ENCODE measurements around the gene CAMK4. TPM values are rescaled to one million over a fixed set of nuclear protein-coding genes. Genes with fewer than 3 reads are reported as not detected.

CAMK4 gene
- total RNA-seq, 1 donor from 2014 or later, result 5.1 TPM

- DNase-seq (ENCODE audit: low read depth), result no peak
Observed at GRCh38 chr5:111411301-111411700, 187.1 kb downstream of the CAMK4 start.

GRCh38 chr5:111412593-111412992 is 188.4 kb downstream of the CAMK4 start:
- TF ChIP-seq, protein P1, sequence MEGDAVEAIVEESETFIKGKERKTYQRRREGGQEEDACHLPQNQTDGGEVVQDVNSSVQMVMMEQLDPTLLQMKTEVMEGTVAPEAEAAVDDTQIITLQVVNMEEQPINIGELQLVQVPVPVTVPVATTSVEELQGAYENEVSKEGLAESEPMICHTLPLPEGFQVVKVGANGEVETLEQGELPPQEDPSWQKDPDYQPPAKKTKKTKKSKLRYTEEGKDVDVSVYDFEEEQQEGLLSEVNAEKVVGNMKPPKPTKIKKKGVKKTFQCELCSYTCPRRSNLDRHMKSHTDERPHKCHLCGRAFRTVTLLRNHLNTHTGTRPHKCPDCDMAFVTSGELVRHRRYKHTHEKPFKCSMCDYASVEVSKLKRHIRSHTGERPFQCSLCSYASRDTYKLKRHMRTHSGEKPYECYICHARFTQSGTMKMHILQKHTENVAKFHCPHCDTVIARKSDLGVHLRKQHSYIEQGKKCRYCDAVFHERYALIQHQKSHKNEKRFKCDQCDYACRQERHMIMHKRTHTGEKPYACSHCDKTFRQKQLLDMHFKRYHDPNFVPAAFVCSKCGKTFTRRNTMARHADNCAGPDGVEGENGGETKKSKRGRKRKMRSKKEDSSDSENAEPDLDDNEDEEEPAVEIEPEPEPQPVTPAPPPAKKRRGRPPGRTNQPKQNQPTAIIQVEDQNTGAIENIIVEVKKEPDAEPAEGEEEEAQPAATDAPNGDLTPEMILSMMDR (conservative IDR thresholded peaks at IDR 0.05; ENCODE audit: low read depth, low read length), result no peak
- DNase-seq (ENCODE audit: low read depth), result no peak
- no peak overlapping the region for H3K4me3 ChIP-seq (ENCODE audit: low read depth, low read length)

More at GRCh38 chr5:111411301-111411700, 187.1 kb downstream of the CAMK4 start:
- no peak overlapping the region for H3K4me3 ChIP-seq (ENCODE audit: low read depth, low read length)
- TF ChIP-seq, protein P1 (conservative IDR thresholded peaks at IDR 0.05; ENCODE audit: low read depth, low read length), result no peak

DNA sequence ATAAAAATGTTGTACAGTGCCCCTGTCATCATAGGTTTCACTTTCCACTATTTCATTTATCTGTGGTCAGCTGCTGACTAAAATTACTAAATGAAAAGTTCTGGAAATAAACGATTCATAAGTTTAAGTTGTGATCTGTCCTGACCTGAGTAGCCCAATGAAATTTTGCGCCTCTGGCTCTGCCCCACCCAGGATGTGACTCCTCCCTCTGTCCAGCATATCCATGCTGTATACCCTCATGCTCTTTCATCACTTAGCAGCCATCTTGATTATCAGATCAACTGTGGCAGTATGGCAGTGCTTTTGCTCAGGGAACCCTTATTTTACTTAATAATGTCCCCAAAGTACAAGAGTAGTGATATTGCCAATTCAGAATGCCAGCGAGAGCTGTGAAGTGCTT is 190.9 kb downstream of the CAMK4 start:
- DNase-seq (ENCODE audit: low read depth), result no peak
- TF ChIP-seq, protein P1 (conservative IDR thresholded peaks at IDR 0.05; ENCODE audit: low read depth, low read length), result no peak

DNA sequence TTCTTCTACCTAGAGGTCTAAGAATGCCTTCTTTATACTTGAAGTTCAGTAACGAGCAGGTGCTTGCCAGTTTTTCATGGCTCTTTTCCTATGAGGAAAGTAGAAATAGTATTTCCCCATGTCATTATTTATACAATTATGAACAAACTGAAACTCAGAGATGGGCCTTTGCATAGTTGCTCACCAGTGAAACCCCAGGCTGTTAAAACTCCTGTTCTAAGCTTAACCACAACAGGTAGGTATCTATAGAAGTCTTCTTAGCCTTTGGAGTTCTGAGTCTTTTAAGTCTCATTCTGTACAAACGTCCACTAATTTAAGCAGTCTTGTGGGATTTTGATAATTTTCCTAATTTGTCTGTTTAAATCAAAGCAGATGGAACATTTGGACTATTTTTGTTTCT is 198.1 kb downstream of the CAMK4 start:
- H3K4me3 ChIP-seq (ENCODE audit: low read depth, low read length), result no peak overlapping the region
- TF ChIP-seq, protein P1 (conservative IDR thresholded peaks at IDR 0.05; ENCODE audit: low read depth, low read length), result no peak
- no peak for DNase-seq (ENCODE audit: low read depth)

More for the DNA sequence above, 190.9 kb downstream of the CAMK4 start:
- H3K4me3 ChIP-seq (ENCODE audit: low read depth, low read length), result no peak overlapping the region

DNA sequence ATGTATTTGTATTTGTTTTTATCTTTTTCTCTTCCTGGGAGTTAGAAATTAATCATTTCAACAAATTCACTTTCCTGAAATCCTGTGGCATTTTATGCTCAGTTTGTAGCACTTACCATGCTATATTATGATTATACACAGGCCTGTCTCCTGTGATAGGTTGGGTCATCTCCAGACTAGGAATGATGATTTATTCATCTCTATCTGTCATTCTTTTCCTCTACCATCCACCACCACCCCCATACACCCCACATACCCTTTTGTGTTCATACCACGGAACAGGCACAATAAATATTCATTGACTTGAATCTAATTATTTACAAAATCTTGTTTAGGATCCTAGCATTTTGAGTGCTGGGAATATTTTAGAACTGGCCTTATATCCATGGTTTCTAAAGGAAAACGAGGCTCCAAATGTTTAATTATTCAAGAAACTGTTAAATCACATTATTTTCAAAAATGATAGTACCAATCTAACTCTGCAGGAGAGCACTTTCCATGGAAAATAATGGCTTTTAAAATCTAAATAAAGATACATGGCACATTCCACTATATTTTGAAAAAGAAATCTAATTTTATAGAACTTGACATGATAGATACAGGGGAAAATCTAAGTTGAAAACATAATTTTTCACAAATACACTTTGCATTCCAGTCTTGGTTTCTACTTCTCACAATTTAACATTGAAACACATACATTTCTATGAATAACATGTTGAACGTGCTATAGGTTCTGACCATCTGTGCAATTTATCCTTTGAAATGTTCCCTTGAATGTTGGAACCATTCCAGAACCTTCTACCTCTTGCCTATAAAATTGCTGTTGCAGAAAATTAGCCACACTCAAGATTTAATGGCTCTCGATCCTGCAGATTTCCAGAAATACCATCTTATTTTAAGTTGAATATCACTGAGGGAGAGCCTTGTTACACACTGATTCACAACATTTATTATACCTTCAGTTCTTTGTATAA is 198.8 kb downstream of the CAMK4 start:
- no peak for DNase-seq (ENCODE audit: low read depth)
- H3K4me3 ChIP-seq (ENCODE audit: low read depth, low read length), result no peak overlapping the region
- TF ChIP-seq, protein P1 (conservative IDR thresholded peaks at IDR 0.05; ENCODE audit: low read depth, low read length), result no peak

DNA sequence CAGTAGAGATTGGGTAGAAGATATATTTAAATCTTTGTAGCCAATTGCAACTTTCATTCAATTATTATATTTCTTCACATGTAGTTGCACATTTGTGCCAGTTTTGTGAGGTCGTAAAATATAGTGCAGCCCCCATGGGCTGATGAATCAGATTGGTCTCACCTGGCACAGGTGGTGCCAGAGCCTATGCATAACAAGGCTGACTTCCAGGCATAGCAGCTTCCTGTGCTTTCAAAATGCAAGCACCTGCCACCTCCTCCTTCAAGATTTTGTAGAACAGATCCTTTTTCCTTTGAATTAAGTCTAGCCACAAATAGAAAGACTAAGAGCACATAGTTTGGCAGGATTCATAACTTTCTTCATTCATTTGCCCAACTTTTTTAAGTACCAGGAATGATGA is 201.0 kb downstream of the CAMK4 start:
- TF ChIP-seq, protein P1 (conservative IDR thresholded peaks at IDR 0.05; ENCODE audit: low read depth, low read length), result no peak
- DNase-seq (ENCODE audit: low read depth), result no peak
- no peak overlapping the region for H3K4me3 ChIP-seq (ENCODE audit: low read depth, low read length)
